Hematopoietic multipotent progenitor cell (in vitro differentiated cells): Measurements from ENCODE around the gene C2CD2L. TPM values are rescaled to one million over a fixed set of nuclear protein-coding genes. Genes with fewer than 3 reads are reported as not detected.
"Not testable (repeated sequence)": the region's sequence is repeated elsewhere in the genome, so short reads cannot be mapped to it uniquely, and the experiment has no call there.

Experiments
- DNase-seq, 3 donors: peaks; one replicate each; pipeline ENCODE4 v3.0.0-alpha.2; 2011 to 2015; ENCODE audit warnings: low read depth in 2 of 3, low spot score in 2 of 3
- total RNA-seq: library from RNA; depleted of rRNA; stranded (reverse); fragments of >200 nt; gene quantifications from one replicate; pipeline ENCODE4 v1.2.3, GENCODE V29; 2012

Gene C2CD2L
- total RNA-seq, 1 donor: 7.8 TPM

GRCh38 chr11:119147604-119148333 lies 40.6 kb downstream of the C2CD2L start:
- no peak for DNase-seq

- DNase-seq: no peak
Observed at GRCh38 chr11:119148720-119149017, 41.5 kb downstream of the C2CD2L start.

GRCh38 chr11:119149018-119149785 lies 42.1 kb downstream of the C2CD2L start, which contains the start of gene ABCG4:
ABCG4 (plus strand) TSS chr11:119149052; CDS start chr11:119149966, 914 bp downstream.
- DNase-seq: peak in 1 of 3 donors; percentile 28

- DNase-seq: no peak
Observed at GRCh38 chr11:119149786-119150275, 42.7 kb downstream of the C2CD2L start.

- no peak for DNase-seq
Observed at GRCh38 chr11:119152043-119152442, 44.9 kb downstream of the C2CD2L start.

- DNase-seq: no peak
Observed at GRCh38 chr11:119152604-119153003, 45.5 kb downstream of the C2CD2L start.

GRCh38 chr11:119153049-119153818 lies 46.1 kb downstream of the C2CD2L start:
- no peak for DNase-seq

- no peak for DNase-seq
Observed at GRCh38 chr11:119154178-119154577, 47.0 kb downstream of the C2CD2L start.

- DNase-seq: peak in 2 of 3 donors; percentile 29 to 39
Observed at GRCh38 chr11:119155733-119156492, 48.8 kb downstream of the C2CD2L start.

- DNase-seq: no peak
Observed at GRCh38 chr11:119156496-119156895, 49.4 kb downstream of the C2CD2L start.

- no peak for DNase-seq
Observed at GRCh38 chr11:119157063-119157462, 49.9 kb downstream of the C2CD2L start.

GRCh38 chr11:119158467-119158866 lies 51.3 kb downstream of the C2CD2L start:
- no peak for DNase-seq

- DNase-seq: no peak
Observed at GRCh38 chr11:119160151-119160550, 53.0 kb downstream of the C2CD2L start.

GRCh38 chr11:119161871-119162270 lies 54.7 kb downstream of the C2CD2L start:
- DNase-seq: no peak

- no peak for DNase-seq
Observed at GRCh38 chr11:119166368-119167076, 59.4 kb downstream of the C2CD2L start.

- DNase-seq: not testable (repeated sequence)
Observed at GRCh38 chr11:119167077-119167458, 59.9 kb downstream of the C2CD2L start.

- no peak for DNase-seq
Observed at GRCh38 chr11:119167933-119168332, 60.8 kb downstream of the C2CD2L start.
